HG02970 (cell line): ENCODE measurements around the gene DAAM1.

Experiments used
- ATAC-seq: cut with Tn5 transposase; IDR thresholded peaks from one replicate; pipeline ENCODE4 v1.9.1; 2021; ENCODE audit warnings: mild to moderate bottlenecking, moderate library complexity, moderate number of reproducible peaks; ENCODE audit not compliant: unreplicated experiment, low FRiP score

The DAAM1 gene

GRCh38 chr14:59356312-59356711, 167.8 kb downstream of the DAAM1 start:
- ATAC-seq, result no peak

- ATAC-seq, result no peak
These were observed 168.3 kb downstream of the DAAM1 start for GRCh38 chr14:59356767-59357166.

- ATAC-seq, result no peak
These were observed 169.6 kb downstream of the DAAM1 start for GRCh38 chr14:59358102-59358501.

GRCh38 chr14:59358784-59359183, 170.3 kb downstream of the DAAM1 start:
- no peak for ATAC-seq

GRCh38 chr14:59359431-59360124, 171.1 kb downstream of the DAAM1 start:
- no peak for ATAC-seq

- ATAC-seq, result no peak
These were observed 171.8 kb downstream of the DAAM1 start for GRCh38 chr14:59360233-59360632.

GRCh38 chr14:59360923-59361794, 172.7 kb downstream of the DAAM1 start:
- no peak for ATAC-seq

- ATAC-seq, result no peak
These were observed 174.0 kb downstream of the DAAM1 start for GRCh38 chr14:59362513-59362912.

- ATAC-seq, result no peak
These were observed 175.2 kb downstream of the DAAM1 start for GRCh38 chr14:59363531-59364226.

- no peak for ATAC-seq
These were observed 181.8 kb downstream of the DAAM1 start for GRCh38 chr14:59370158-59370742.

GRCh38 chr14:59371771-59372170, 183.3 kb downstream of the DAAM1 start:
- no peak for ATAC-seq

- ATAC-seq, result no peak
These were observed 185.6 kb downstream of the DAAM1 start for GRCh38 chr14:59374048-59374447.

- ATAC-seq, result no peak
These were observed 188.2 kb downstream of the DAAM1 start for GRCh38 chr14:59376686-59377085.

GRCh38 chr14:59377491-59377890, 189.0 kb downstream of the DAAM1 start:
- no peak for ATAC-seq

GRCh38 chr14:59377991-59378601, 189.6 kb downstream of the DAAM1 start:
- ATAC-seq, result no peak

- ATAC-seq, result no peak
These were observed 201.5 kb downstream of the DAAM1 start for GRCh38 chr14:59389936-59390335.

GRCh38 chr14:59391388-59391787, 202.9 kb downstream of the DAAM1 start:
- ATAC-seq, result no peak

GRCh38 chr14:59394268-59394667, 205.8 kb downstream of the DAAM1 start:
- no peak for ATAC-seq

GRCh38 chr14:59395672-59396071, 207.2 kb downstream of the DAAM1 start:
- ATAC-seq, result no peak

GRCh38 chr14:59398841-59399240, 210.4 kb downstream of the DAAM1 start:
- no peak for ATAC-seq
